DMS153 (cell line): Measurements from ENCODE around the gene GLIS1.

Source experiments
- DNase-seq: peaks from one replicate; lab custom pipeline; 2025; lab: John Stamatoyannopoulos, UW

Gene GLIS1

DNA sequence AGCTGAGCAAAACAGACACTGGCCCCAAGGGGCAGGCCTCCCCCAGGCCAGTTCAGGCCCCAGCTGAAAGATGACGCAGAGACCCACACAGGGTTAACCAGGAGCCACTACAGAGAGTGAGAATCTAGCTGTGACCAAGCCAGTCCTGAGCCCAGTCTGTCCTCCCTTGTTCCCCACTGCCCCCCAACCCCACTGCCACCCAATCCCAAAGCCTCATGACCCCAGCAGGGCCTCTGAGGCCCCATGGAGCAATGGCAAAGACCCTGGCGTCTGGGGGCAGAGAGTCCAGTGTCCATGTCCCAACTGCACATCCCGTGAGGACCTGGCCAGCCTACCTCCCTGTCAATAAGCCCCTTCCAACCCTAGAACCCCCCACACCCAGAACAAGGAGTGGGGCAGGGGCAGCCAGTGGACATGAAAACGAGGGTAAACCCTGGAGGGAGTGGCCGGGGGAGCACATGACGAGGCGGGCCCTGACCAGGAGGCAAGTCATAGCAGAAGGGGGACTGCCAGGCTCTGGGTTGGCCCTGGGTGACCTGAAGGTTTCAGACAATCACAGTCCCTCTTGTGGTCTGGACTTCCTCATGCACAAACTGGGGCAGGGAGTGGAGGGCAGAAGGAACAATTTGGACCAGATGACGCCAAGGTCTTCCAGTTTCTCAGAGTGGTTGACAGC lies 100.5 kb downstream of the GLIS1 start:
- DNase-seq: no peak

DNA sequence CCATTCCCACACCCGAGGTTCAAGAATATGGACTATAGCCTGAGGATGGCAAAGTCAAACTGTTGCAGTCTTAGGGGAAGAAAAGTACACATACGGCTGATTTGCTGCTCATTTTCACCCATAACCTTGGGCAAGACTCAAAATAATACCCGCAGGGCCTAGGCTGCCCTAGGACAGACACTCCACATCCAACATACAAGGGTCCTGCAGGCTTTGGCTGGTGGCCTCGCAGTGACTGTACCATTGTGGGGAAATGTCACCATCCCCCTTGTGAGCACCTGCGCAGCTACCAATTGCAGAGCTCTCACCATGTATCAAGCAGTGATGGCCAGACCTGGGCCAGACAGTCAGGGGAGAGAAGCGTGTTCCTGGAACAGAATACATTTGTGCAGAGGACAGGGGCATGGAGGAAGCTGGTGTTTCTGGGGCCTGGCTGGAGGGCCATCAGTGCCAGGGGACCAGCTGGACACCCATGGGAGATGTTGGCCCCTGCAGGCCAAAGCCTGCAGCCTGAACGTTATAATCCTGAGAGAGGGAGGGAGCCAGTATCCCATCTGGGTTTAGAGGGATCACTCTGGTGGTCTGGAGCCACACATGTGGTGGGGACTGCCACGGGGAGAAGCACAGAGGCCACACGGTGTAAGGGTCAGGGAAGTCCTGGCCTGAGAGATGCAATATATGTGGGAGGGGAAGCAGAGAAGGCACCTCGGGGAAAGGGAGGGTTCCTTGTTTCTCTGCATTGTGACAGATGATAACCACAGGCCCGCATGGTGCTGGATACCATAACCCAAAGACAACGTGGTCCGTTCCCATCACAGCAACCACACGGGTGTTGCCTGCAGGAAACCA lies 101.2 kb downstream of the GLIS1 start:
- DNase-seq: no peak

DNA sequence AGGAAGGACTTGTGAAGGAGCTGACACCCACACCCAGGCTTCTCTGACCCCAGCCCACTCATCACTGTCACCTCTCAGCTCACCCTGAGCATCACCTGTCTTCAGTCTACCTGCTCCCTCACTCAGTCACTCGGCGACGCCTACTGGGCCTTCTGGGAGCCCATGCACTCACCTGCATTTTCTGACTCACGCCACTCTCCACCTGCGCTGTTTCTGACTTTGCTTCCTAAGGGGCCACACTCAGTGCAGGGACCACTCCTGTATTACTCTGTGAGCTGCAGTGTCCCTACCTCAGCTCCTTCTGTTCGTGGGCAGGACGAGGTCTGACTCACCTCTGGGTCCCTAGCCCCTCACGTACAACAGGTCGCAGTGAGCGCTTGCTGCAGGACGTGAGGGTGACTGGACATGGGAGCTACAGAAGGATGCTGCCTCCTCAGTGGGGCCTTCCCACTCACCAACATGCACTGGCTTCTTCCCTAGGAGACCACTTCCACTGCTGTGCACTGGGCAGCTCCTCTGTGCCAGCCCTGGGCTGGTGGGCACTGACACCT lies 102.3 kb downstream of the GLIS1 start:
- no peak for DNase-seq

DNA sequence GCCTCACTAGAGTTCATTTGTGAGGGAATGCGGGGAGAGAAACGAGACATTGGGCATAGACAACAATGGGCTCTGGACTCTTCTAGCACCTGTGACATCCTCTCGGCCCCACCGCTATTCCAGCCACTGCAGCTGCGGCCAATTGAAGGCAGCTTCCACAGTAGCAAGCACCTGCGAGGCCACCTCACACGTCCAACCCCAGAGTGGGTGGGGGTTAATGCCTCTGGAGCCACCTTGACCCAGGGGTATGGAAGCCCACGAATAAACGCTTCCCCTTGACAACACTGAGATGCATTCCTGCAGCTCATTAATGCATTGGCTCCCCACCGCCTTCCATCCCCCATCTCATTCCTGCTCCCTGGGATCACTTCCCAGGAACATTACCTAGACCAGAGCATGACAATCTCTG lies 104.4 kb downstream of the GLIS1 start:
- DNase-seq: no peak

DNA sequence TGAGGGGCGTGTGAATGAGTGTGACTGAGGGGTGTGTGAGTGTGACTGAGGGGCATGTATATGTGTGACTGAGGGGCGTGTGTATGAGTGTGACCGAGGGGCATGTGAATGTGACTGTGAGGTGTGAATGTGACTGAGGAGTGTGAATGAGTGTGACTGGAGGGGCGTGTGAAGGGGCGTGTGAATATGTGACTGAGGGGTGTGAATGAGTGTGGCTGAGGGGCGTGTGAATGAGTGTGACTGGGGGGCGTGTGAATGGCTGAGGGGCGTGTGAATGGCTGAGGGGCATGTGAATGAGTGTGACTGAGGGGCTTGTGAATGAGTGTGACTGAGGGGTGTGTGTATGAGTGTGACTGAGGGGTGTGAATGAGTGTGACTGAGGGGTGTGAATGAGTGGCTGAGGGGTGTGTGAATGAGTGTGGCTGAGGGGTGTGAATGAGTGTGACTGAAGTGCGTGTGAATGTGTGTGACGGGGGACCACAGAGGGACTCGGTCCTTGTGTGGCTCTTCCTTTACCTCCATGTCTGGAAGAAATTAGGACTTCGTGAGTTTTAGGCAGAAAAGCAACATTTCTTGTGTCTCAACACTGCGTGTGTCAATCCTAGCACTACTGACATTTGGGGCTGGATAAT lies 105.8 kb downstream of the GLIS1 start:
- no peak for DNase-seq

DNA sequence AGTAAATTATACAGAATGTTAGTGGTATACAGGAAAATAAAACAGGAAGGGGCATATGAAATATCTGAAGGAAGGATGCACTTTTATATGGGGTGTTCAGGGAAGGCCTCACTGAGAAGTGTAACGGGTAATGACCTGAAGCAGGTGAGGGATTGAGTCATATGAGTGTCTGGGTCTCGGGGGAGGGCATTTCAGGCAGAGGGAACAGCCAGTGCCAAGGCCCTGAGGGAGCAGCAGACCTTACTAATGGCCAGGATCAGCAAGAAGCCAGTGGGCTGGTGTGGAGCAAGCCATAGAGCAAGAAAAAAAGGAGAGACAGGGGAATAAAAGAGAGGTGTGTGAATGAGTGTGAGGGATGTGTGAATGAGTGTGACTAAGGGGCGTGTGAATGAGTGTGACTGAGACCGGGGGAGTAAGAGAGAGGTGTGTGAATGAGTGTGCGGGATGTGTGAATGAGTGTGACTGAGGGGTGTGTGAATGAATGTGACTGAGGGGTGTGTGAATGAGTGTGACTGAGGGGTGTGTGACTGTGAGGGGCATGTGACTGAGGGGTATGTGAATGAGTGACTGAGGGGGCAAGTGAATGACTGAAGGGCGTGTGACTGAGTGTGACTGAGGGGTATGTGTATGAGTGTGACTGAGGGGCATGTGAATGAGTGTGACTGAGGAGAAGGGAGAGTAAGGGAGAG lies 107.2 kb downstream of the GLIS1 start:
- no peak for DNase-seq

DNA sequence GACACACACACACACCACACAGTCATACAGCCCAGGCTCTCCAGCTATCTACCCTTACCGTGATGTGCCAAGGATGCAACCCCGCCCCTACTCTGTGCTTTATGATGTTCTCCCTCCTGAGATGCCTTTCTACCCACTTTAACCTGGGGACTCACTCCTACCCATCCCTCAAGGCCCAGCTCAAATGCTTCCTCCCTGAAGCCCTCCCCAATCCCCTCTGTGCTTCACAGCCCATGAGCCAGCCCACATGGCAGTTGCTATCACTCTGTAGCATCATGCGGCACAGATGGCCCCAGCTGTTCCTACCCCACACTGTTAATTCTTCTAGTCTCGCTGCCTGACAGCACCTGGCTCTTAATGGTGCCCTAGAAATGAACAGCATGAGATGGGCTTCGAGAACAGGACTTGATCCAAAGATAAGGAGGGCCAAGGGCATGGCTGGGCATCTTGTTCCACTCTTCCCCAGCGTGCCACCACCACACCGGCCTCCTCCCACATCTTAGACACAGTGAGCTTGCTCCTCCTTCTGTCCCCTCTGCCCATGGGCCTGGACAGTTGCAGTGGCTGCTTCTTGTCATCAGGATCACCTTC lies 109.8 kb downstream of the GLIS1 start:
- no peak for DNase-seq

DNA sequence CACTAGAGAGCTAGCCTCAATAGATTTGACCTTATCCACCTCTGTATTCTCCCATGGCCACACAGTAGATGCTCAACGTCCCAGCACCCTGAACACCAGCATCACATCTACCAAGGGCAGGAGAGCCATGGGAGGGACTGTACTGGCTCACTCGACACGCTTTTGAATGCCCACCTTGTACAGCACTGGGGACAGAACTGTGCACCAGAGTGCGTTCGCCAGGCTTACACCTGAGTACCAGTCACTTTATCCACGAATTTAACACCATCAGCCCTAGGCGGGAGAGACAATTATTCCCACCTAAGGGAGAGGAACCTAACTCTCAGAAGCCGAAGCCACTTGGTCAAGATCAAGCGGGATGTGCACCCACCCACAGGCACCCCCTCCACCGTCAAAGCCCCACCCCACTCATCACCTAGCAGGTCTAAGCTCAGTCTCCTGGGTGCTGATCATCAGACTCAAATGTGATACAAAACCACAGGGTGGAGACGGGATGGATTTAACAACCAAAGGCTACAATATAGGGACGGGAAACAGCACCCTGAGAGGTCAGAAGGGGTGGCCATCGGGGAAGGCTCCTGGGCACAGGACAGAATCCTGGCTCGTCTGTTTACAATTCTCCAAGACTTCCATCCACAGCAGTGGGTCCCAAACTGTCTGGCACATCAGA lies 110.5 kb downstream of the GLIS1 start:
- DNase-seq: no peak

DNA sequence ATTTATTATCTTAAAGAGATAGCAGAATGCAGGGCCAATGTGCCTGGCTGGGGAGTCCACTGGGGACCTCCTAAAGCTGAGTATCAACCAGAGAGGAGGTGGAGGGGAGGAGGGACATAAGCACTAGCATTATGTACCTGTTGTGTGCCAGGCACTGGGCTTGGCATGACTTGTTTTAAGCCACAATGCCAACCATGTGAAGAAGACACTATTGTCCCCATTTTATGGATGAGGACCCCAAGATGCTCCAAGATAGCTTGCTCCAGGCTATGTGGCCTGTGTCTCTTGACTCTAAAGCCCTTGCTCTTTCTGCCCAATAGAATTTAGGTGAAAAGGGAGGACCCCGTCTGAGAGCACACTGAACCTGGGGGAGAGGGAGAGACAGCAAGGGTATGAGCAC lies 111.3 kb downstream of the GLIS1 start:
- DNase-seq: no peak

DNA sequence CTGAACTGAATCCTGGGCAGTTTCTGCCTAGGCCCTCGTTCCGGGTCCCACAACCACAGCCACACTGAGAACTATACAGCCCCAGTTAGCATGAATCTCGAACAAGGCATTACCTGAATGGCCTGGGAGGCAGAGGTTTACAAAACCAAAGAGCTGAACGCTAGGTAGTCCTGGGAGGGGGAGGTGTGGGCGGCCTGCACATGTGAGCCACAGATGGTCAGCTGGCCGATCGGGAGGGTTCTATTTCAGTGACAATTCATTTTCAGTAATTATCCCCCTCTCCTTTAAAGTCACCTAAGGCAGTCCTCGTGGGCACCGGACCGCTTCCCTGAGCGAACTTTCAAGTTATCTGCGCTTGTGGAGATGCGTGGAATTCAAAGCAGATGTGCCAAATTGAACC lies 111.9 kb downstream of the GLIS1 start:
- DNase-seq: no peak

DNA sequence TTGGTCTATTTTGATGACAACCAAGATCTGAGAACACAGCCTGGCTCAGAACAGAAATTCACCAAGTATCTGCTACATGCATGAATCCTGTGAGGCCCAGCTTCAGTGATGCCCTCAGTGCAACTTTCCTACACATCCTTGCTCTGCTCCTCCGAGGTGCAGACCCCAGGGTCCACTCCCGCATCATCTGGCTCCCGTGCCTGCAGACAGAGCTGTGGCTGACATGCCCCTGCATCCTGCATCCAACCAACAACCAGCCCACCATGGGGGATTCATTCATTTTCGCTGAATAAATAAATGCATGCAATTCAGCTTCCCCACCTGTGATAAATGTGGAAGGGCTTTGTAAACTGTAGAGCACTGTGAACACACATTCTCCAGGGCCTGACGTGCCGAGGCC lies 112.3 kb downstream of the GLIS1 start:
- no peak for DNase-seq

DNA sequence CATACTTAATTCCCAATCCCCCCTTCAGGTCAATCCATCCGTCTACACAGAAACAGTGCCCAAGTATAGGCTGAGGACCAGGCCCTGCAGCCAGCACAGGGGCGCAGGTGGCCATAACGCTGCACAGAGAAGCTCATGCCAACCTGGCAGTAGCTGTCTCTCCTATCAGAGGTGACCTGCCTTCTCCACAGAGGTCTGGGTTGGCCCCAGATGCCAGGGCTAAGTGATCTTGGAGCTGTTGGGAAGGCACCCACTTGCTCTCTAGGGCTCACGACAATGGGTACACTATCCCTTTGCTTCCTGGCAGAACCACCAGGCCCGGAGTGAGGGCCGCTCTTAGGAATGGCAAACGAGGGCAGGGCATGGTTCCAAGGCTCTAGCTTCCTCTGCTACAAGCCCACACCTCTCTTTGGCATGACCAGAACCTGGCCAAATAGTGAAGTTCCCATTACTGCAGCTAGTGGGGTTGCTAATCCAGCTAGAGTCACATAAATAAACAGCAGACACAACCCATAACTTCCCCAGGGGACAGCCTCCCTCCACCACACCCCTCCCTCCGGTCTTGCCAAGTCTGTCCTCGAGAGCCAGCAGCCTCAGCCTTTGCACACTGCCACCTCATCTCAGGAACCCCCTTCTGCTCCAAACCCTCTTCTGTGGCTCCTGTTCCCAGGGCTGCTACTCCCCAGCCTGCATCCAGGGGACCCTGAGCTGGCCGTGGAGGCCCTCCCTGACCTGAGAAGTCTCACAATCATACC lies 113.0 kb downstream of the GLIS1 start:
- no peak for DNase-seq

DNA sequence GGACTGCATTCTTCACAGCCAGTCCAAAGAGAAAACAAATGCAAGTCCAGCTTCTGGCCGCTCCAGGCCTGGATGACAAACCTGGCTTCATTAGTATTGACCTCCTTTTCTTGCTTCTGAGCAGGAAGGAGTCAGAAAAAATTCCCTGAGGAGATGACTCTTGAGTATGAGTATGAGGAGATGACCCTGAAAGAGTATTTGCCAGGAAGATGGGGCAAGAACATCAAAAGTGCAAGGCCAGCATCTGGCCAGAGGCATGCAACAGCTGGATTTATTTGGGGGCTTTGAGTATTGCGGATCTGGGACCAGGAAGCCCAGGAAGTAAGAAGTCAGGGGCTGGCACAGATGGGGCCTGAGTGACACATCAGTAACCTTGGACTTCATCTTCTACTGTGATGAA lies 113.9 kb downstream of the GLIS1 start:
- no peak for DNase-seq

DNA sequence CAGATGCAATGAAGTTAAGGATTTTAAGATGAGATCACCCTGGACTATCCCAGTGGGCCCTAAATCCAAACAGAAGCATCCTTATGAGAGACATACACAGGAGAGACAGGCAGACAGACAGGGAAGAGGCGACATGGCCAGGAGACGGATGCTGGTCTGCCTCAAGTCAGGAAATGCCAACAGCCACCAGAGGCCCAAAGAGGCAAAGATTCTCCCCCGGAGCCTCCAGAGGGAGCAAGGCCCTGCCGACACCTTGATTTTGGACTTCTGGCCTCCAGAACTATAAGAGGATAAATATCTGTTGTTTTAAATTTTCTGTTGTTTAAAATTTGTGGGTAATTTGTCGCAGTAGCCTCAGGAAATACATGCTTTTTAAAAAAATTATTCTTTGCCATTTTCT lies 116.4 kb downstream of the GLIS1 start:
- no peak for DNase-seq

DNA sequence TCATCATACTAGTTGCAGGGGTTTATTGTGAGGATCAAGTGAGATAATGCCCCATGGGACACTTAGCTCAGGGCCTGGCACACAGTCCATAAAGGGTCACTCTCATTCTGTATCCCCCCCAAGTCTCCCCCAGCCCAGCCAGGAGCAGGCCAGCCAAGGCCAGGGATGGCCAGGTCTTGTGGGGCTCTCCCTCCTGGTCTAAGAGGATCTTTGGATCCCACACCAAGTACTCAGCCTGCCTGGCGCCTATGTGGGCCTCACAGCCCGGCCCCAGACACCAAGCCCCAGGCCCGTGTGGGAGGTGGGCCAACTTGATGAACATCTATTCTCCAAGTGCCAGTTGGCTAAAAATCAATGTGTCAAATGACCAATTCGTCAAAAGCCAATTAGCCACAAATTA lies 117.8 kb downstream of the GLIS1 start:
- no peak for DNase-seq

DNA sequence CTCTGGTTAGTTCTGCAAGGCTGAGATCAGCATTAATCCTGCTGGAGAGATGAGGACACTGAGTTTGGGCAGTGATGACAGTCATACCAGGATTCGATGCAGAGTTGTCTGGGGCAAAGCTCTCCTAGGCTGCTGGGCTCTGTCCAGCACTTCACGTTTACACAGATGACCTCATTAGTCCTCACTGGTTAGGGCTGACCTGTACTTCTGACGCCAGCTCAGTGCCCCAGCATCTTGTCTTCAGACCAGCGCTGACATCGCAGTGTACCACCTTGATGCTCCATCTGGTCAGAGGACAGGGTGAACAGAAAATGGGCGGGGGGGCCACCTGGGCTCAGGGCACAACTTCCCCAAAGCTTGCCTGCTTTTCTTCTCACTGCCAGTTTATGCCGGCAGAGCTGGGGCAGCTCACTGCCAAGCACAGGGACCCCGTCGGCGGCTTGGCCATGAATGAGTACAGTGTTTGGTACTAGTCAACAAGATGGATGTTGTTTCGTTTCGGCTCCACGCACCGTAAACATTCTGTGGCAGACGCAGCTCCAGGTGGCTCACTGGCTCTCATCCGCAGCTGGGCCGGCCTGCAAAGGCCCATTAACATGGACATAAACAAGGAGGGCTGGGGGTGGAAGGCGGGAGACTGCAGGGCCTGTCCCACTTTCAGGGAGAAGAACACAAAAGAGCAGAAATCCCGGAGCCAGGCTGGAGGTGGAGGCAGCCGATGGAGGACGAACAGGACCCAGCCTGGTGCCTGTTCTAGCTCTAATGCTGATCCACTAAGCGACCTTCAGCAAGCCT lies 118.7 kb downstream of the GLIS1 start:
- DNase-seq: no peak

DNA sequence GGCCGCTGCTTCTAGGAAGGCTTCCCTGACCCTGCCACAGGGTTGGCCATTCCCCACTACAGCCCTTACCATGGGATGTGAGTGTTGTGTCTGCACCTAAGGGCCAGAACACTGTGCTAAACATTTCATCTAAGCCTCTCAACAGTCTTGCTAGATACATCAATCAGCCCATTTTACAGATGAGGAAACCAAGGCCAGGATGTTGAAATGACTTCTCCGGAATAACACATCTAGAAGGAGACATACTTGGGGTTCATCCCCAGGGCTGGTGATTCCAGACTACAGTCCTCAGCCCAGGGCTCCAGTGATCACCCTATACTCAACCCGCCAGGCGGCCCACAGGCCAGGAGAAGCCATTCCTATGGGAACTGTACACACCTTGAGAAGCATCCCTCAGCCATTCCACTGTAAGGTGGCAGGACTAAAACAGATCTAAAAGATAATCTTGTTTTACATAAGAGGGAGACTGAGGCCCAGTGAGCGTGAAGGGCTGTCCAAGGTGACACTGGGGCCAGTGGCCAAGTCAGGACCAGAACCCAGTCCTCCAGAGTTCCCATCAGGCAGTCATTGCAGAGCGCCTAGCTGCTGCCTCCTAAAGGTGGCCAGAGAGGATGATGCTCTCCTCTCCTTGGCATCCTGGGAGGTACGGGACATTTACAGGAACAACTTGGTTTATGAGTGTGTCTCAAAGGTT lies 119.5 kb downstream of the GLIS1 start:
- DNase-seq: no peak

DNA sequence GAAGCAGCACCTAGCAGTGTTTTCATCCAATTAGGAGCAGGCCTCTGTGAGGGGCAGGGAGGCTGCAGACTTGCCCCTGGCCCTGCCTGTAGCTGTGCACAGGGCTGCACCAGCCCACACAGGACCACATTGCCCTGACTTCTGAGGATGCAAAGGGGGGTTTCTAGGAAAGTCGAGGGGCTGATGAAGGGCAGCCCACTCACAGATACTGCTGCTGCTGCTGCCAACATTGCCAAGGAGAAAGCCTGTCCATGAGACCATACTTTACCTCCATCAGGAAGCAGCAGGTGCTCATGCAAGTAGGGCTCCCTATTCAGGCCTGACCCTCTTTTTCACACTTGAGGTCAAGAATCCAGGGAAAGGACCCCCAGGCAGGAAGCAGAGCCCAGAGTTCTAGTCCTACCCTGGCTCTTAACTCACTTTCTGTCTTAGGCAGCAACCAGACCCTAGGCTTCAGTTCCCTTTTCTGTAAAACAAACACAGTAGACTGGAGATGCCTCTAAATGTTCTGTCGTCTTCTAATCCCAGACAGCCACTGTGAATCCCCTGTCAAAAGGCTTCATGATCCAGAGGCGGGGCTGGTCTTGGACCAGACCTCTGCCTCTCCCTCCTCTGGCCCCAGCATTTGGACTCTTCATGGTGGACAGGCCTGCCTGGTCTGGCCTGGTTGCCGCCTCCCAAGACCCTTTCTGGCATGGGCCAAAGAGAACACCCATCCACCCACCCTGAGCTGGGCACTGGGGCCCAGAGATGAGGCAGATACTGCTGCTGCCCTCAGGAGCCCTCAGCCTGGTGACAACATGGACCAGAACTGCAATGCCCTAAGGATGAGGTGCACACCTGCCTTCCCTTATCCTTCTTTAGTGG lies 120.2 kb downstream of the GLIS1 start:
- no peak for DNase-seq
